Measurements from ENCODE around the gene MRPL23. TPM values are rescaled to one million over a fixed set of nuclear protein-coding genes. Genes with fewer than 3 reads are reported as not detected.

The MRPL23 gene
- polyA plus RNA-seq, 1 experiment = 39.8 TPM

DNA sequence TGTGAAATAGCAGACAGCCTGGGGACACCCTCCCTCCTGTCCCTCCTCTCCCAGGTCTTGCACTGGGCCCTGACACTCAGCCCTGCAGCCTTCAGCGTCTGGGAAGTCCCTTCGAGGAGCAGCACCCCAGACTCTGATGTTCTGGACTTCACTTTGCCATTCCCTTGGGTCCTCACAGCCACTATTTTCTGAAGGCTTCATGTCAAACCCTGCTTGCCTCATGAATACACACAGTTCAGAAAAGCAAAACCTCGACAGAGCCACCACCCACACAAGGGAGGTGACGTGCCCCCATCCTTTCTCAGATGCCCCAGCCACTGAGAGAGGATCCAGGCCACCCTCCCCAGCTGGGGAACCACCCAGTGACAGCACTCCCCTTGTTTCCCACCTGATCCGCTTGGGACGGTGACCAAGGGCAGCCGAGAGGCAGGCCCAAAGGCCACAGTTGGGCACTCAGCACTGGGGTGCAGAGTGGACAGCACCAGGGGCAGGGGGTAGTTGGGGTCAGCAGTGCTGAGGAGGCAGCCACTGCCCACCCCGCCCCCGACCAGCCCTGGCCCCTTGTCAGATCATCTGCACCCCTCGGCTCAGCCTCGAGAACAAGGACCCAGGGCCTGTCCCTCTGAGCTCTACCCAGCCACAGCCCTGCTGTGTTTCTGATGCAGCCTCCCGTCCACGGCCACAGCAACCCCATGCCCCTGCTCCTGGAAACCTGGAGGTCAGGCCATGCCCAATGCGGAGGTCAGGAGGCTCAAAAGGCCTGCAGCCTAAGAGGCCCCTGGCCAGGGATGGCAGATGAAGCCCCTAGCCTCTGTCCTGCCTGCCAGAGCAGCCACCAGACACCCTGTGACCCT is 30.8 kb upstream of the MRPL23 start:
- TF ChIP-seq, protein P1, sequence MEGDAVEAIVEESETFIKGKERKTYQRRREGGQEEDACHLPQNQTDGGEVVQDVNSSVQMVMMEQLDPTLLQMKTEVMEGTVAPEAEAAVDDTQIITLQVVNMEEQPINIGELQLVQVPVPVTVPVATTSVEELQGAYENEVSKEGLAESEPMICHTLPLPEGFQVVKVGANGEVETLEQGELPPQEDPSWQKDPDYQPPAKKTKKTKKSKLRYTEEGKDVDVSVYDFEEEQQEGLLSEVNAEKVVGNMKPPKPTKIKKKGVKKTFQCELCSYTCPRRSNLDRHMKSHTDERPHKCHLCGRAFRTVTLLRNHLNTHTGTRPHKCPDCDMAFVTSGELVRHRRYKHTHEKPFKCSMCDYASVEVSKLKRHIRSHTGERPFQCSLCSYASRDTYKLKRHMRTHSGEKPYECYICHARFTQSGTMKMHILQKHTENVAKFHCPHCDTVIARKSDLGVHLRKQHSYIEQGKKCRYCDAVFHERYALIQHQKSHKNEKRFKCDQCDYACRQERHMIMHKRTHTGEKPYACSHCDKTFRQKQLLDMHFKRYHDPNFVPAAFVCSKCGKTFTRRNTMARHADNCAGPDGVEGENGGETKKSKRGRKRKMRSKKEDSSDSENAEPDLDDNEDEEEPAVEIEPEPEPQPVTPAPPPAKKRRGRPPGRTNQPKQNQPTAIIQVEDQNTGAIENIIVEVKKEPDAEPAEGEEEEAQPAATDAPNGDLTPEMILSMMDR (IDR thresholded peaks at IDR 0.05; ENCODE audit: insufficient read depth, low read depth, low read length) = no peak
- H3K27me3 ChIP-seq (ENCODE audit: control insufficient read depth, insufficient read depth, low read length) = no peaks in the 10 kb centered on the region
- CTCF ChIA-PET = interaction anchor here (1.2 to 1.5 kb wide), 4 partner anchors 27 to 86 kb away, joined by 3 to 8 read pairs (median 5); no protein-coding TSS in a partner anchor
- DNase-seq (ENCODE audit: low read depth) = no peak
- no peak overlapping the region for H3K4me3 ChIP-seq (ENCODE audit: low read depth, low read length)
- POLR2A ChIA-PET = no interaction called here
- no peaks in the 10 kb centered on the region for H3K36me3 ChIP-seq (ENCODE audit: control insufficient read depth, insufficient read depth, low read length)

GRCh38 chr11:1916986-1917522 is 30.1 kb upstream of the MRPL23 start:
- Histone ChIP-seq H3K27me3 (ENCODE audit: control insufficient read depth, insufficient read depth, low read length) (no peaks in the 10 kb centered on the region), H3K36me3 (ENCODE audit: control insufficient read depth, insufficient read depth, low read length) (no peaks in the 10 kb centered on the region), H3K4me3 (ENCODE audit: low read depth, low read length) (no peak overlapping the region)
- DNase-seq (ENCODE audit: low read depth) = no peak
- CTCF ChIA-PET = interaction anchor here (0.7 to 1.5 kb wide), 5 partner anchors 26 to 85 kb away, joined by 3 to 8 read pairs (median 4); partner anchors contain the start of gene PRR33
- POLR2A ChIA-PET = no interaction called here
- TF ChIP-seq, protein P1 (IDR thresholded peaks at IDR 0.05; ENCODE audit: insufficient read depth, low read depth, low read length) = no peak

GRCh38 chr11:1917523-1918435 is 29.4 kb upstream of the MRPL23 start:
- DNase-seq (ENCODE audit: low read depth) = no peak
- ChIA-PET CTCF (interaction anchor here (0.7 to 1.5 kb wide), 5 partner anchors 27 to 85 kb away, joined by 3 to 8 read pairs (median 4); partner anchors contain the start of gene PRR33), POLR2A (no interaction called here)
- Histone ChIP-seq H3K36me3 (ENCODE audit: control insufficient read depth, insufficient read depth, low read length) (no peaks in the 10 kb centered on the region), H3K27me3 (ENCODE audit: control insufficient read depth, insufficient read depth, low read length) (no peaks in the 10 kb centered on the region), H3K4me3 (ENCODE audit: low read depth, low read length) (no peak overlapping the region)
- TF ChIP-seq, protein P1 (IDR thresholded peaks at IDR 0.05; ENCODE audit: insufficient read depth, low read depth, low read length) = peak; percentile 38

DNA sequence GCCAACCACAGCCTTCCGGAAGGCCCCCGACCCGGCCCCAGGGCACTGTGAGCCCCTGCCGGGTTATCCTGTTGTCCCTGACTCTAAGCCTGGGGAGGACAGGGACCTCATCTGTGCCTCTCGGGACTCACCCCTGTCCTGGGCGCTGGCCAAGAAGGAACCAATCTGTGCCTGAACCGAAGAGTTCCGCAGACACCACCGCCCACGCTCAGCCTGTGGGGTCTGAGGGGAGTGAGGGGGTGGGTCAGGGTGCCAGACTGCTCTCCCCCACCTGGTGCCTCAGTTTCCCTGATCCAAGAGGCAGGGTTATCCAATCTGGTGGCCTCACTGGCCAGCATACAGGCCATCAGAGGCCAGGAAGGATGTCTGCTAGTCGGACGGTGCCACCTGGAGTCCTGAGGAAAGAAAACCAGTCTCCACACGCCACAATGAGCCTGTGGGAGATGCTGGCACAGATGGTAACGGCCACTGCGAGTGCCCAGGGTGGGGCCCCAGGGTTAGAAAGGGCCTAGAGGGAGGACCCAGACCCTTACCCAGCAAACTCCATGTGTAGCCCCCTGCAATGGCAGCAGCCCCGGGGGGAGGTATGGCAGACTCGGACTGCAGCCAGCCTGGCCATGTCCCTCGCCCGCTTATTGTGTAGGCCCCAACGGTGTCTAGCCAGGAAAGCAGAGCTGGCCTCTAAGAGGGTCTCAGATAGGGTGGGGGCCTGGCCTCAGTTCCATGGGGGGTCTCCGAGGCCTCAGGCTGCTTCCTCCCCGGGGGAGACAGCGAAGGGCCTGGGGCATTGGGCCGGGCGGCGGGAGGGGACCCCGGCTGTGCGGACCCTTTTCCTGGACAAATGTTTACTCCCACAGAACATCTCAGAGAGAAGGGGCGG is 28.5 kb upstream of the MRPL23 start:
- H3K27me3 ChIP-seq (ENCODE audit: control insufficient read depth, insufficient read depth, low read length) = no peaks in the 10 kb centered on the region; the same call in 1 of the 2 replicates
- ChIA-PET POLR2A (no interaction called here), CTCF (interaction anchor here (1.0 kb wide), 1 partner anchor 225 kb away, joined by 5 read pairs; no protein-coding TSS in a partner anchor)
- DNase-seq (ENCODE audit: low read depth) = no peak
- H3K36me3 ChIP-seq (ENCODE audit: control insufficient read depth, insufficient read depth, low read length) = no peaks in the 10 kb centered on the region
- TF ChIP-seq, protein P1 (IDR thresholded peaks at IDR 0.05; ENCODE audit: insufficient read depth, low read depth, low read length) = no peak
- H3K4me3 ChIP-seq (ENCODE audit: low read depth, low read length) = no peak overlapping the region

Measured in BJ (cell line).